Fibroblast of skin of left quadriceps (primary cell): Measurements from ENCODE around the gene ZNF385C.
"Not testable (repeated sequence)": the region's sequence is repeated elsewhere in the genome, so short reads cannot be mapped to it uniquely, and the experiment has no call there.

ENCODE experiments used
- DNase-seq, 2 experiments: peaks; one replicate each; pipeline ENCODE4 v3.0.0-alpha.2; 2013; ENCODE audit warnings: low read depth in 2 of 2

Gene ZNF385C

GRCh38 chr17:42020845-42021244 is 77.4 kb downstream of the ZNF385C start:
- DNase-seq, result not testable (repeated sequence)

DNA sequence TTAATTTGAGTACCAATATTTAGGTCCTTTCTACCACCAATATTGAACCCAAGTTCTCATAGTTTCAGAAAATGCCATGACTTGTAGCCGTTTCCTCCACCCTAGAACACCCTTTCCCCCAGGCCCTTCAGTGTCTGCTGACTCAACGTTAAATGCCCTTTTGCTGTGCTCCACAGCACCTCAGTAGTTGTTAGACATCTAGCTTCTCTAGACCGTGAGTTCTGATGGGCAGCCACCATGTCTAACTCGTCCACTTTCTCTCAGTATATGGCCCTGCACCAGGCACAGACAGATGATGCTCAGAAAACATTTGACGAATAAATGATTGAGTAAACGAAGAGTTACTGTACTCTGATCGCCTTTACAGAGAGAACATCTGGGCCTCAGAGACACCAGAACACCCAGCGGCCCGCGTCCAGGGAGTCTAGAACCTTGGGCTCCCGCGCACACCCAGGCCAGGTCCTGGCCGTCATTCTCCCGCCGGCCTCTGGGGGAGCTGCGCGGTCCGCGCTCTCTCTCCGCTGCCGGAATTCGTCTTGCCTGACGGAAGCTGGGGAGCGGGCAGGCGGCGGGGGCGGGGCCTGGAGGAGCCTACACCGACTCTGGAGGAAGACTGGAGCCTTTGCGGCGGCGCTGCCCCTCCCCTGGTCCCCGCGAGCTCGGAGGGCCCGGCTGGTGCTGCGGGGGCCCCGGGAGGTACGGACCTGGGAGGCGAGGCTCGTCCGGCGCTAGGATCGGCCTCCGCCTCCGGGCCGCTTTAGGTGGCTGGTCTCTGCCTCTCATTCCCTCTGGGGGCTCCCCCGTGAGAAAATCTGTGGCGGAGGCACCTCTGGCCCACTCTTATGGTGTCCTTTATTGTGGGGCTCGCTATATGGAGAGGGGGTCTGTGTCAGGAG is 78.5 kb downstream of the ZNF385C start, which contains the start of gene NKIRAS2:
Gene NKIRAS2 (plus strand): TSS at position 582 of the 896 bp plus-strand sequence. CDS start 1,488 bp downstream, outside the sequence.
- DNase-seq, result peak; percentile 70 to 73

GRCh38 chr17:42018988-42019387 is 79.3 kb downstream of the ZNF385C start:
- no peak for DNase-seq

DNA sequence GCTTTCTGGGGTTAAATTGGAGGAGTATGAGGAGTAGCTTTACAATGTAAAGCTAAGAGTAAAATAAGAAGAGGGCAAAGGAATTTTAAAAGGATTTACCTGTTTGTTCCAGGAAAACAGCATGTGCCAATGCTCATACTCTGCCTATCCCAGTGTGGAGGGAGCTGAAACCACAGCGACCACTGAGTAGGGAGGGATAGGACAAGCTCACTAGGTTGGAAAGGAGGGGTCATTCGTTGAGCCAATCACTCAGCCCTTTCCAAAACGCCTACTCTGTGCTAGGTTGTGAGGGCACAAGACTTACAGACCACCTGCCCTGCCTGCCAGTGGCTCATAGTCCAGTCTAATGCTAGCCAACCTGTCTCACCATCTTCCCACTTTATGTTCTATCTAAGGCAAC is 79.9 kb downstream of the ZNF385C start:
- no peak for DNase-seq

DNA sequence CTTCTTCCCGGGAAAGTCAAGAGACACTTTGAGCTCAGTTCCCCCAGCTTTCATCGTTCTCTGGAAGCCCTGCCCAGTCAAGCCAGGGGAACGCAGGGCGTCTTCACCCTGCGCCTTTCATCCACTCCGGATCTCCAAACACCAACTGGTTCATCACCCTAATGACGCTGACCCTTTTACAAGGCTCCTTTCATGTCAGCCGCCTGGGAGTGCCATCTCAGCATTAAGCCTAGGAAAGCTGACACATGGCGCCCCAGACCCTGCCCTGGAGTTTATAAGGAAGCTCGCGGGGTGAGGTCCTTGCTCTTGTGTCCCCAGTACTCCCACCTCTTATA is 80.4 kb downstream of the ZNF385C start:
- no peak for DNase-seq

DNA sequence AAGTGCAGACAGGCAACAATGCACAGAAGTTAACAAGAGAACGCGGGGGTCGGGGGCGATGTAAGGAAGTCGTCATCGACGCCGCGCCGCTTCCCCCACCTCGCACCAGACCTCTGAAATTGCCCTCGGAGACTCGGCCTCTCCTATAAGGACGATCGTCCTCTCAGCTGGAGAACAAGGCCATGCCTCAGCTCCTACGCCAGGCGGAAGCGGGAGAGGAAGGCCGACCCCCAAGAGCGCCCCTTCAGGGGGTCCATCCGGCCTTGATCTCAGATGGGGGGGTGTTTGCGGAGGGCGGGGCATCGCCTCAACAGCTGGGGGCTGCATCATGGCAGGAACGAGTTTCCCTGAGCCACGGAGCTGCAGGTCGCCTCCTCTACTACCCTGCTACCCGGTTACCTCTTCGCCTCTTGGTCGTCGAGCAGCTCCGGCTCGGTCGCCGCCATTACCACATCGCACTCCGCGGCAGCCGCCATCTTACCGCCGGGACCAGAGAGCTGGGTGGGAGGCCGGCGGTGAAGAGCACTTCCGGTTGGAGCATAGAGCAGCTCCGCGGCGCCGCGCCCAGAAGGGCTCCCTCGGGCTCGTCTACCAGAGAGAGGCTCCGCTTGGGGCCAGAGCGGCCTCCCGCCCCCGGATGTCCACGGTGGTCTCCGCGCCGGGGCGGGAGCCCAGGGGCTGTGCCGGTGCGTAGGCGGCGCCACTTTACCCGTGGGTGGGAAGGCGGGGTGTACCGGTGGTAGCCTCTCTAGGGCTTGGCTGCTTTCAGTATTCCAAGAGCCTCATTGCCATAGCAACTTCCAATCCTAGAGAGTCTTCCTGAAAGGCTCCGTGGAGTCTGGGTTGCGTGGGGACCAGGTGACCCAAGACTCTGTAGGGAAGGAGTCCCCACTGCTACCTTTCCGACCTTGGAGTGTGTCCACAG is 81.1 kb downstream of the ZNF385C start, which contains the start of gene DNAJC7:
Gene DNAJC7 (minus strand): TSS at position 499 of the 925 bp plus-strand sequence. CDS start 23 bp downstream, at position 476.
- peak; percentile 77 to 78 for DNase-seq

GRCh38 chr17:42016411-42016831 is 81.9 kb downstream of the ZNF385C start:
- DNase-seq, result no peak

- DNase-seq, result not testable (repeated sequence)
Observed at GRCh38 chr17:42013740-42014139, 84.5 kb downstream of the ZNF385C start.

- not testable (repeated sequence) for DNase-seq
Observed at GRCh38 chr17:42012363-42012762, 85.9 kb downstream of the ZNF385C start.

DNA sequence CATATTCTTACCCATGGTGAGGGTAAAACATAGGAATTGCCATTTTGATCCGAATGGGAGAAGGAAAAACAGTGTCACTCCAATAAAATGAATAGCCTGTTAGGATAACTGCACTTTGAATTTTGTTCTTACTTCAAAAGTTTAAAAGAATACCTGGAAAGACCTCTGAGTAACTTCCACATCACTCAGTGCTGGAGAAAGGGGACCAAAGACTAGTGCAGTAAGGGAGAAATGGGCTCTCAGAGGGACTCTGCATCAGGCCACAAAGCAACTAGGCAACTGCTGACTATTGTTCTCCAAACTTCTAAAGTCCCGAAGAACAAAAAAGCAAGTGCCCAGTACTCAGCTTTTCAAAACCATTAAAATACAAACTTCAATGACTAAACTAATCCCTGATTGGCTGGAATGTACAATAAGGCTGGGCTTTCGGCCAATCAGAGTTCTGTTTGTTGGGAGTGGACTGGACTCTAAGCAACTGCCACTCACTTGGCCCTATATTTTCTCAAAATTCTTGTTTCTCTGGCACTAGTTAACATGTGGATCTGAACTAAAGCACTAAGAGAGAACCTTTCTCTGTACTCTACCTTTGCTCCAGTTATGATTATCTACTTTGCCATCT is 87.3 kb downstream of the ZNF385C start:
- no peak for DNase-seq

GRCh38 chr17:42010266-42010680 is 88.0 kb downstream of the ZNF385C start:
- DNase-seq, result peak in 1 of 2 experiments; percentile 10

- DNase-seq, result no peak
Observed at GRCh38 chr17:42009170-42009569, 89.1 kb downstream of the ZNF385C start.

DNA sequence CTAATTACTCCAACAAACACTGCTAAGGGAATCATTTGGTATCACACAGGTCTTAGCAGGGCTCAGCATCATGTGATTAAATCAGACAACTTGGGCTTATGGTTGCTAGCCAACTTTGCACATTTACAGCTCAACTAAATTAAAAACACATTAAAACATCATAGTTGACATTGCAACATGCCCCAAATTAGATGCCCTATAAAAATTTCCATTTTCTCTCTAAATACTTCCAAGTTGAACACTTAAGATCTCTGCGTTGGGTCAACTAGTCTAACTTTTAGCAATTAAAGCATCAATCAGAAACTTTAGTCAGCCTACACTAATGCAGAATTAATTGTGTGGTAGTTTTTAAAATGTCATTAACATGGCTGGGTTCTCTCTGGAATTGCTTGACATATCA is 93.1 kb downstream of the ZNF385C start:
- DNase-seq, result peak; percentile 61

DNA sequence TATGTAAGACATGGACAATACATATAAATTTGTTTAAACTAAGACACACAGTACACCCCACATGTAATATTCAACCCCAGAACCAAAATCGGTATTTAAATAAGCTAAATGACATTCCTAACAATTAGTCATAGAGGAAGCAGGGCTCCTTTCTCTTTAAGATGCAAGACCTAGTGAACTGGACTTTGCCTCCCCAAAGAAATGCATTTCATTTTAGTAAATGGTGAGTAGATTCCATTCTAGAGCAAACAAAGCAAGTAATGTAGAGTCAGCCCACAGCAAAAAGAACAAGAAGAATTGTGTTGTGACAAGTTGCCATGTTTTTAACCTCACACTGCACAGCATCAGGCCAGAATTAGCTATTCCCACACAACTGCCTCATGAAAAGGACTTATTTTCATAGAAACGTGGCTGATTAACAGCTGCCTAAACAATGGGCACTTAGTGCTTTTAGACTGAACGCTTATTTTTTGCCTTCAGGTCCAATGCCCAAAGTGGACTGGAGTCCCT is 95.4 kb downstream of the ZNF385C start:
- no peak for DNase-seq

DNA sequence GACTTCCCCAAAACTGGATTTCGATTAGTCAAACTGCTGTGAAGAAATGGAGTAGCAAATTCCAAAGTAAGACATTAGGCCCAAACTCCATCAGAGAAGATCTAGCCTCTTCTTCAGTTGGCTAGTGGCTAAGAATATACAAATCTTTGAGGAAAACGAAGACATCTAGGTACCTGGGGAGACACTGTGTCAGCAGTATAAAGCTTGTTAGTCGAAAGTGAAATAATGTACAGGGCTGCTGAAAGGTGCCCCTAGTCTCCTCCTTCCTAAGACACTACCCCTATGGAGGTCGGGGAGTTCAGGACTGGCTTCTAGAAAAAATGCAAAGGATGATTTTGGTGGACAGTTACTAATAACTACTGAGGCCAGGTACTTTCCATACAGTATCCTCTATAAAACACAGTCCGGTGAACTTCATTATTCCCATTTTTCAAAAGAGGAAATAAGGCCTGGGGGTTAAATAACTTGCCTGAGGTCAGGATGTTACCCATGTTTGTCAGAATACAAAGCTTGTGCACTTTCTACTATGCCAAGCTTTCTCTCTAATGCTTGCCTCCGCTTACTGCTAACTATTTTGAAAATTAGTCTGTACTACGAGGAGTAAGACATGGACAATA is 96.0 kb downstream of the ZNF385C start:
- DNase-seq, result no peak

GRCh38 chr17:42001729-42002128 is 96.5 kb downstream of the ZNF385C start:
- DNase-seq, result no peak

DNA sequence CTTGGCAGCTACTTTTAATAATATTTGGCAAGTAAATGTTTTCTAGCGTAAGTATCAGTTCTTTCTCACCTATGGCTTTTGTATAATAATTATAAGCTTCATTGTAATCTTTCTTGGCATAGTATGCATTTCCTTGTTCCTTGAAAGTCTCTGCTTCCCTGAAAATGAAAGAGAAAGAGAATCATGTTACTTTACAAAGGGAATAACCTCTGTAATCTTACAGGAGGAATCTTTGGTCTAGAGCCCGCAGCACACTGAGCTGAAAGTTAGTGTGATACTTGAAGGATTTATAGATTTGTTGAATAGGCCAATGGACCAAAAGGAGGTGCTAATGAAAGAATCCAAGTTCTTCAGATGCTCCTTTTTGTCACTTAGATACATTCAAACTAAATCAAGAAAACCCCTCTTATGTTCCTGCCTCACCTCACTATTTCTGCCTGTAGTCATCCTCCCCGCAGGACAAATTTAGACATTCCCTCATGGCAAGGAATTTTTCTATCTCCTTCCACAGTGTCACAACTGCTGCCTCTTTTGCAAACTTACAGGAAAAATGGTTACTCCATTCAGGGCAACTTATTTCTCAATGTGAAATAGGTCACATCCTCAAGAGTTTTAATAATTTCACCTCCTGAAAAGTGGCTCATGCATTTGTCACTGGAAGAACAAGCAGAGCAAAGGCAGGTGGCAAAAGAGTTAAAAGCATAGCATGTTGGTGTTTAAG is 97.7 kb downstream of the ZNF385C start:
- no peak for DNase-seq

- no peak for DNase-seq
Observed at GRCh38 chr17:41998497-41998896, 99.8 kb downstream of the ZNF385C start.

DNA sequence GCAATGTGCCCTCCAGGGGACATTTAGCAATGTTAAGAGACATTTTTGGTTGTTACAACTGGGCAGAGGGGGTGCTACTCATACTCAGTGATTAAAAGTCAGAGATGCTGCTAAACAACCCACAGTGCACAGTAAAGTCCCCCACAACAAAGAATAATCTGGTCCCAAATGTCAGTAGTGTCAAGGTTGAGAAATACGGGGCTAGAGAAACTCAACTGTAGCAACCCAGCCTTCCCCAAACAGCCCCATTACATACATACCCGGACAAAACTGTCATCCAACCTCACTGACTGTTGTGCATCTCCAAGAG is 101.5 kb downstream of the ZNF385C start:
- no peak for DNase-seq

DNA sequence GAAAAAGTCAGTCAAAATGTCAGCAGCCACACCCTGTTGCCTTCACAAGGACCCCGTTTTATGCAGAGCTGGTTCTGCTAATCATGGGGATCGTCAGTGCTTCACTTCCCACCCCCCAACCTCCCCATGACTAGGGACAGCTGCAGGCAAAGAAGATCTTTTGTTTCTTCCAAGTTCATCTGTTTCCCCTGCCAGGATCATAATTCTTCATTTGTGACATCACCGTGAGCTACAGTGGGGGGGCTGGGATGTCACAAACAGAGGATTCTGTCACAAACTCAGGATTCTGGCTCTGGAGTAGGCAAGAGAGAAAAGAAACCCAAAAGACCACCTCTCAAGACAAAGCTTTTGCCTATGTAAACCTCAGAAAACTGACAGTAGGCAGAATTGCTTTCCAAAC is 105.7 kb downstream of the ZNF385C start:
- DNase-seq, result no peak
